NCI-H345 treated with DMSO at 0.1 percent for 48 hours (cell line): Measurements from ENCODE around the gene TUFT1.
"Not testable (repeated sequence)": the region's sequence is repeated elsewhere in the genome, so short reads cannot be mapped to it uniquely, and the experiment has no call there.

Experiments used
- DNase-seq: peaks from one replicate; lab custom pipeline; 2025; ENCODE audit not compliant: unreplicated experiment; lab: John Stamatoyannopoulos, UW

TUFT1 gene

GRCh38 chr1:151615711-151616504 is 75.8 kb downstream of the TUFT1 start:
- DNase-seq: no peak

GRCh38 chr1:151616505-151616849 is 76.4 kb downstream of the TUFT1 start:
- DNase-seq: no peak

GRCh38 chr1:151618003-151618402 is 77.9 kb downstream of the TUFT1 start:
- no peak for DNase-seq

GRCh38 chr1:151618470-151618869 is 78.4 kb downstream of the TUFT1 start:
- DNase-seq: no peak

- not testable (repeated sequence) for DNase-seq
These were observed 78.9 kb downstream of the TUFT1 start for GRCh38 chr1:151618996-151619395.

GRCh38 chr1:151619489-151620093 is 79.5 kb downstream of the TUFT1 start:
- peak; percentile 23 for DNase-seq

- DNase-seq: no peak
These were observed 80.2 kb downstream of the TUFT1 start for GRCh38 chr1:151620286-151620685.

- no peak for DNase-seq
These were observed 81.2 kb downstream of the TUFT1 start for GRCh38 chr1:151621351-151621750.

GRCh38 chr1:151624783-151625182 is 84.7 kb downstream of the TUFT1 start:
- DNase-seq: no peak

- DNase-seq: no peak
These were observed 86.7 kb downstream of the TUFT1 start for GRCh38 chr1:151626740-151627334.

GRCh38 chr1:151629278-151629677 is 89.2 kb downstream of the TUFT1 start:
- no peak for DNase-seq
